HG03442 (cell line): Measurements from ENCODE around the gene BCL11A.

Experiments used
- ATAC-seq: cut with Tn5 transposase; IDR thresholded peaks from one replicate; pipeline ENCODE4 v1.9.1; 2021; ENCODE audit warnings: mild to moderate bottlenecking, moderate library complexity; ENCODE audit not compliant: unreplicated experiment

BCL11A gene

DNA sequence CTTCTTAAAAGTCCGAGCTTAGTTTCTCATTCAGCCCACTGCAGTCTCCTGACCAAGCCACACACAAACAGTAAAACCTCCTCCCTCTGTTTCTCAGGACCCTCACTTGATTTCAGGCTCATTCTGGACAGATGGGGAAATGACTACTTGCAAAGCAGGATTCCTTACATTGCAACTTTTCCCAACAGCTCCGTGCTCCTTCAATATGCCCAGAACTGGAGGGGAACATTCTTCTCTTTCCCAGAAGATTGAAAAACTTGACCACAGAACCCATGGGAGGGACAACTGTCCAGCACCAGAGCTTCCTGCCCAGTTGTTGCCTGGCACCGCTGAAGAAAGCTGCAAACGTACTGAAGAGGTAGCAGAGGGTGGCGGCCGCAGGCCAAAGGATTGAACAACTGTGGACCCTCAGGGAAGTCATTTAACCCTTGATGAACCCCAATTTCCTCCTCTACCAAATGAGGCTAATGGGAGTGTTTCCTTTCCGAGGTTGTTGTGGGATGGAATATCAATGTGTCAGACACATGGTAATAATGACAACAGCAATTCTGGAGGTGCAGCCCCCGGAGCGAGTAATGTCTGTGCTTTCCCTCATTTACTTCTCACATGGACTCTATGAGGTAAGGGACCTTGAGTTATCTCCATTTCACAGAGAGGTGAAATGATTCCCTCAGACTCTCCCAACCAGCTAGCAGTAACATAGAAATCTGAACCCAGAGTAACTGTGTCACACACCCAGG, 25.0 kb downstream of the BCL11A start:
- no peak for ATAC-seq

GRCh38 chr2:60527762-60528161, 25.7 kb downstream of the BCL11A start:
- no peak for ATAC-seq

DNA sequence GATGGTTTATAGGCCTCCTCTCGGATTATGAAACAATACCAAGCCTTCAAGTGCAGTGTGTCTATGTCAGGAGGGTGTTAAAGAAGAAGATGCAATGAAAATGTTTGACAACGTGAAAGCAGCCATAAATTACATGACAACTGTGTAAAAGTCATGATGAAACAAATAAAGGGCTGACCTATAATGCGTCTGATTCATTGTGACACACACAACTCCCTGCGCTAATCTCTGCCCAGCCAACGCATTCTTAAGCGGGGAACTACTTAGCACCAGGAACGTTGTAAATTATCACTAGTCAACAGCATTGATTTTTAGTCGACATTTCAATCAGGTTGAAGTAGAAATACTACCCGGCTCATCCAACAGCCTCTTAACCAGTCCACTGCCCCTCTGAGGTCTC, 26.8 kb downstream of the BCL11A start:
- no peak for ATAC-seq

- ATAC-seq, result no peak
Observed at GRCh38 chr2:60525899-60526298, 27.6 kb downstream of the BCL11A start.

- ATAC-seq, result no peak
Observed at GRCh38 chr2:60524874-60525273, 28.6 kb downstream of the BCL11A start.

DNA sequence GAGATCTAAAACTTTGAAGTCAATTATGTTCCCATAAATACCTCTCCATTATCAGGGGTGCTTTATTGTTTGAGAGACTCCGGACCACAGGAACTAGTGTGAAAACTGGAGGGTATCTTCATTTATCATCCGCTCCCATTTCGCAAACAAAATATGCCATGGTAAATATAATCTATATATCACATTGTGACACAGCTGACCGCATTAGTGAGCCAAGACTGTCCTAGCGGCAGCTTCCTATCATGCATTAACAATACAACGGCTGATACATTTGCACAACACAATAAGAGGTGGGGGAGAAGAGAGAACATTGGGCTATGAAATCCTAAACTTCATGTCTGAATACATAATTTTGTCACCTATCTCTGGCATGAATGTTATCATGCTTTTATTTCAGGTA, 29.5 kb downstream of the BCL11A start:
- no peak for ATAC-seq

DNA sequence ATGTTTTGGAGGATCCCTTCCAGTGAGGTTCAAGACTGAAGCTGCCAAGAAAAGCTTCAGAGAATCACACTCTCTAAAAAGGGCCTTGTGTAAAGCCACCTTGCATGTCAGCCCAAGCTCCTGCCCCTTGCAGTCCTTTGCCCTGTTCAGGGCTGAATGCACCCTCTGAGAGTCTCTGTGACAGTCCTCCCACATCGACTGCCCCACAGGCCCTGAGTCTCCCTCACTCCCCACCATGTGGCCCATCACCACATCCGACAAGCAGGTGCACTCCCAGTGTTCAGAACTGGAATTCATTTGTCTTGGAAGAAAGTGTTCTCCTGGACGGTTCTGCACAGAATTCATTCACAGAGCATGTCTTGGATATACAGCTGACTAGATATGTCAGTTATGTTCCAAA, 31.0 kb downstream of the BCL11A start:
- ATAC-seq, result peak; percentile 35

DNA sequence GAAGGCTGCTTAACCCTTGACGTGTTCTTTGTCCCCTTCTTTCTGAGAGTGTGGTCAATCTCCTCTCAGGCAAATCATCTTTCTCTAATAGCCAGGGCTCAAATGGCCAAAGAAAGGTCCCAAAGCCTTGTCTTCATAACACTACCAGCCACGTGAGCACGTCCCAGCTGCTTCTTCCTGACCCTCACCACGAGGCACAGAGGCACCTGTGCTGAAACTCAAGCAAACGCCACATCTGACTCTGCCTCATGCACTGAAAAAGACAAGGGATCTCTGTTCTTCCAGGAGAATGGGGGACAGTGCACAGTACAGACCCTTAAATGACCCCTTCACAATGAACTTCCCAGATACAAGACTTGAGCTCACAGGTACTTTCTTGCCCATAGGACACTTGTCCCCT, 31.8 kb downstream of the BCL11A start:
- ATAC-seq, result no peak

GRCh38 chr2:60520917-60521539, 32.4 kb downstream of the BCL11A start:
- ATAC-seq, result no peak

DNA sequence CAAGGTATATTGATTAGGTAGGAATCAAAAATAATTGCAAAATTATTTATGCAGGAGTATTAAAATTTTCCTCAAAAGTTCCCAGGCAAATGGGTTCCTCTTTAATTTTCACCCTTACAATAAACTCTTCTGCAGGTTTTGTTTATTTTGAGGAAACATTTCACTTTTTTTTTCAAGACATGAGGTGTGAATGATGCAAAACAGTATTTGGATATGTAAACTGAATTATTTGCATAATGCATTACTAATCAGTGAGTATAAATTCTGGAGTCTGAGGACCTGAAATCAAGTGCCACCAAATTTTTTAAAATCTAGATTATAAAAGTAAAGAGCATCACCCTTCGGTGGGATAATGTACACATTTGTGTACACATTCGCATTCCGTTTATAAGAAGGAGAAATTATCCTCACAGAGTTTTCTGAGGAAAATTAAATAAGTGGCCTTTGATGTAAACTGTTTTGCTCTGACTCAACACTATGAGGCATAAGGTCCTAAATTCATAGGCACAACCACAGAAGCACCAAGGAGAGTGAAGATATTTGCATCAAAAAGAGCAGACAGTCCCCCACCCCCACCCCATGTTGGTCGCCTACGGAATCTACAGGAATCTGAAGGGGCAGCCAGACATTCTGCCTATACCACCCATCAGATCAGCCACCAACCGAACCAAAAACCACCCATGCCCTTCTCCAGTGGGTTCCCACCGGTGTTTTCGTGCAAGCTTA, 33.1 kb downstream of the BCL11A start:
- no peak for ATAC-seq

GRCh38 chr2:60519231-60519863, 34.1 kb downstream of the BCL11A start:
- ATAC-seq, result no peak

GRCh38 chr2:60518567-60518966, 34.9 kb downstream of the BCL11A start:
- ATAC-seq, result no peak

DNA sequence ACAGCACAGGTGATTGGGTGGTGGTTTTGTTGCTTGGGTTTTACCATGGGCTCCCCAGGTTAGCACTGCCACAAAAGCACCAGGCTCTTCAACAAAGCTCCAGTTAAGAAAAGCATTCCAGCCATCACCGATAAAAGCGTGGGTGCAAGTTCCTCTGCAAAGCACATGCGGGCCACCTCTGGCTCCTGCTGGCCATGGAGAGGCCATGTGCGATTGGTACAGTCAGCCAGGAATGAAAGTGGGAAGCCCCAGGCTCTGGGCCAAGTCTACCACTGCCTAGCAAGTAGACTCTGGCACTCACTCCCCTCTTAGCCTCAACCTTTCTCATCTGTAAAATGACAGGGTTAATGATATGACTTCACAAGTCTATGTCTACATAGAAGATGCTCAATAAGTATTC, 36.0 kb downstream of the BCL11A start:
- ATAC-seq, result no peak

DNA sequence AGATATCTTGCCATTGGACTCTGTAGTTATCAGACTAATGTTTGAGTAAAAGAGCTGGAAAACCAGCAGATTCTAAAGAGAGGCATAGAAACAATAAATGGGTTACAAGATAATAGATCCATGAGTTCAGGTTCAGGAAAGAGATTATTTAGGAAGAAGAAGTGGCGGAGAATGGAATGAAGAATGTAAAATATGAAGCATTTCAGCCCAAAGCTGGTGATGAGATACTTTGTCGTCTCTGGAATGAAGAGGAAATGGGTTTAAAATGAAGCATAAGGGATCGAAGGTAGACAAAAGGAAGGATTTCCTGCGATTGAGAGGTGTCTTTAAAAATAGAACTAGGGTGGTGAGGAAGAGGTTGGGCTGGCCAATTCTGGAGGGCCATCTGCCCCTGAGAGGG, 36.6 kb downstream of the BCL11A start:
- ATAC-seq, result no peak

GRCh38 chr2:60516383-60516811, 37.1 kb downstream of the BCL11A start:
- ATAC-seq, result no peak

DNA sequence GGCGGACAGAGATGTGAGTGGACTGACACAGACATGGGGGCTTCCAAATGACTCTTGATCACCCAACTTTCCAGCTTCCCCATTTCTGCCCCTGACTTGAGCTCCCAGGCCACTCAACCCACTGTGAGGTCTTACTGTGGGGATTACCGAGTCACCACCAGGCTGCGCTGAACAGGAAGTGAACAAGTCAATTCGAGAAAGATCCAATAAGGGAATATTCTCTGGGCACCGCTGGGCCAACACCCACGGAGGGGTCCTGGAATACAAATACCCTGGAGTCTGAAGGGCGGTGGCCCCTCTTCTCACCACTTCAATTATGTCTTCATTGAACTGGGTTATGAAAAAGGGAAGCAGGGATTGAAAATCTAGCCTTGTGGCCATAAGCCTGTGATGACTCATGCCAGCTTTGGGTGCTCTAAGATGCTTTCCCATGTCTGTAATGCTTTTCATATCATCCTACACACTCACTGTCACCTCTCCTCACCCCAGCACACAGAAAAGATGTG, 37.7 kb downstream of the BCL11A start:
- ATAC-seq, result peak; percentile 88

DNA sequence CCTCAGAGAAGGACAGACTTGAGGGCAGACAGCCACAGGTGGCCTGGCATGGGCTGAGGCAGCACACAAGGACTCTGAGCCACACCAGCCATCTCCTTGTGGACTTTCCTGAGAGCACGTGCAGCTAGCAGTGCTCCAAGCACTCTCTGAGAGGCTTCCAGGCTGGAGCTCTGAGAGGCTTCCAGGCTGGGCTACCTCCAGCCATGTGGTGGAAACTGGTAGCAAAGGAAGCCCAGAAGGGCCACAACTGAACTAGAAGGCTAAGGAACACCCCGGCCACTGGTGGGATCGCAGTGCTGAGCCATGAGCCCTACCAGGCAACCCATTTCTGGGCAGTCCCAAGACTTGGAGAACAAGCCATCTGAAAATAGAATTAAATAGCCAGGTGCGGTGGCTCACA, 39.5 kb downstream of the BCL11A start:
- ATAC-seq, result no peak

- no peak for ATAC-seq
Observed at GRCh38 chr2:60513191-60513590, 40.3 kb downstream of the BCL11A start.

DNA sequence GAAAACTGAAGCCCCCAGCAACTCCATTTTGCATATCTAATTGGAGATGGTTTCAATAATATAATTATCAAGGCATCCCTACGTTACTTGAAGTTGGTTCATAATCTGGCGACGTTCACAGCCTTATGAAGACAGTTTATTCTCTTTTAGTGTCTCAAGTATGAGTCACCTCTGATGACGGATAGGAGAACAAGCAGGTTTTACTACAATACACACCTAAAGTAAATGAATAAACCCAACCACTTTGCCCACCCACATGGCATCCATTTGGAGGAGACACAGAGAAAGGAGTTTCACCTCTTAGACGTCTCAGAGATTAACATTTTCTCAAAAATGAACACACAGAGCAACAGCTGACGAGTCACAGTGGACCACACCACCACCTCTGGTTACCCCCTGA, 40.8 kb downstream of the BCL11A start:
- no peak for ATAC-seq

- ATAC-seq, result no peak
Observed at GRCh38 chr2:60512062-60512622, 41.3 kb downstream of the BCL11A start.

GRCh38 chr2:60510713-60511112, 42.7 kb downstream of the BCL11A start:
- no peak for ATAC-seq
